Lower lobe of right lung (tissue), 2 donors: Measurements from ENCODE around the gene MAPK1. TPM values are rescaled to one million over a fixed set of nuclear protein-coding genes. Genes with fewer than 3 reads are reported as not detected.

Source experiments
- ATAC-seq, 2 donors: fragments of 200-7000 bp; cut with Tn5 transposase; one replicate each; pipeline ENCODE4 v1.9.1; 2020 to 2022; ENCODE audit warnings: mild to moderate bottlenecking in 2 of 2, moderate library complexity in 2 of 2
- DNase-seq: peaks from one replicate; pipeline ENCODE4 v3.0.0-alpha.2; 2020
- H3K27ac ChIP-seq: fragments of 200-600 bp; one replicate; pipeline ENCODE4 v1.8.0; 2022
- H3K27me3 ChIP-seq: fragments of 200-600 bp; one replicate; pipeline ENCODE4 v1.8.0; 2022; ENCODE audit warnings: low read depth
- H3K36me3 ChIP-seq: fragments of 200-600 bp; one replicate; pipeline ENCODE4 v1.8.0; 2022; ENCODE audit warnings: mild to moderate bottlenecking
- H3K4me1 ChIP-seq: fragments of 200-600 bp; one replicate; pipeline ENCODE4 v1.8.0; 2022
- H3K4me3 ChIP-seq: fragments of 200-600 bp; one replicate; pipeline ENCODE4 v1.8.0; 2022; ENCODE audit warnings: mild to moderate bottlenecking
- H3K9me3 ChIP-seq: fragments of 200-600 bp; one replicate; pipeline ENCODE4 v1.8.0; 2022
- intact Hi-C: fragments of 100-400 bp; cut with DNase I; formaldehyde crosslinking; loops from one replicate; pipeline ENCODE4 v1.11.0; 2022
- total RNA-seq: library from RNA; stranded (reverse); fragmentation: NEBNext Ultra II Directional; extraction: Animal tissue kit (Norgen Biotek cat#: 25700); gene quantifications from one replicate; pipeline ENCODE4 v1.2.1, GENCODE V29; 2021
- TF ChIP-seq, protein P1 (sequence below): fragments of 200-600 bp; IDR thresholded peaks from one replicate; pipeline ENCODE4 v1.8.0; 2022; ENCODE audit warnings: antibody characterized with exemption, mild to moderate bottlenecking
- donor health status: DM: no; HTN: yes; CAD: no; lungs with severe emphysema.

Gene MAPK1
- total RNA-seq, 1 donor from 2014 or later = 146 TPM

DNA sequence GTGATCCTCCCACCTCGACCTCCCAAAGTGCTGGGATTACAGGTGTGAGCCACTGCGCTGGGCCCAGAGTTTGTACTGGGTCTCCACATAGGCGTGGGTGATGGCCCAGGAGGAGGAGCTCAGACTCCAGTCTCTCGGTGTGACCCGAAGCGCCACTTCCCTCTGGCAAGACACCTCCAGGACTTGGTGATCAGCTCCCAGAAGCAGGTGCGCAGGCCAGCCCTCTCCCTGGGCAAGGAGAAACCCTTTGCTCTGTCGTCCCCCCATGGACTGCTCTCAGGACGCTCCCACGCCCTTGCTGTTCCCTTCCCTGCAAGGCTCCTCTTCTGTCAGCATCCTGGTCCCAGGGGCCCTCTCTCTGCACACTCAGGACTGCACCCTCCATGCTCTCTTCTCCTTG lies 126.4 kb downstream of the MAPK1 start:
- no peak overlapping the region for H3K27ac ChIP-seq
- H3K36me3 ChIP-seq = no peaks in the 10 kb centered on the region
- no peaks in the 10 kb centered on the region for H3K9me3 ChIP-seq
- no peak for DNase-seq
- H3K27me3 ChIP-seq = no peaks in the 10 kb centered on the region
- ATAC-seq = no peak
- peaks cover 4% of the 10 kb centered on the region for H3K4me1 ChIP-seq
- H3K4me3 ChIP-seq = no peak overlapping the region
- intact Hi-C loops = no loop called here
- TF ChIP-seq, protein P1, sequence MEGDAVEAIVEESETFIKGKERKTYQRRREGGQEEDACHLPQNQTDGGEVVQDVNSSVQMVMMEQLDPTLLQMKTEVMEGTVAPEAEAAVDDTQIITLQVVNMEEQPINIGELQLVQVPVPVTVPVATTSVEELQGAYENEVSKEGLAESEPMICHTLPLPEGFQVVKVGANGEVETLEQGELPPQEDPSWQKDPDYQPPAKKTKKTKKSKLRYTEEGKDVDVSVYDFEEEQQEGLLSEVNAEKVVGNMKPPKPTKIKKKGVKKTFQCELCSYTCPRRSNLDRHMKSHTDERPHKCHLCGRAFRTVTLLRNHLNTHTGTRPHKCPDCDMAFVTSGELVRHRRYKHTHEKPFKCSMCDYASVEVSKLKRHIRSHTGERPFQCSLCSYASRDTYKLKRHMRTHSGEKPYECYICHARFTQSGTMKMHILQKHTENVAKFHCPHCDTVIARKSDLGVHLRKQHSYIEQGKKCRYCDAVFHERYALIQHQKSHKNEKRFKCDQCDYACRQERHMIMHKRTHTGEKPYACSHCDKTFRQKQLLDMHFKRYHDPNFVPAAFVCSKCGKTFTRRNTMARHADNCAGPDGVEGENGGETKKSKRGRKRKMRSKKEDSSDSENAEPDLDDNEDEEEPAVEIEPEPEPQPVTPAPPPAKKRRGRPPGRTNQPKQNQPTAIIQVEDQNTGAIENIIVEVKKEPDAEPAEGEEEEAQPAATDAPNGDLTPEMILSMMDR = no peak

DNA sequence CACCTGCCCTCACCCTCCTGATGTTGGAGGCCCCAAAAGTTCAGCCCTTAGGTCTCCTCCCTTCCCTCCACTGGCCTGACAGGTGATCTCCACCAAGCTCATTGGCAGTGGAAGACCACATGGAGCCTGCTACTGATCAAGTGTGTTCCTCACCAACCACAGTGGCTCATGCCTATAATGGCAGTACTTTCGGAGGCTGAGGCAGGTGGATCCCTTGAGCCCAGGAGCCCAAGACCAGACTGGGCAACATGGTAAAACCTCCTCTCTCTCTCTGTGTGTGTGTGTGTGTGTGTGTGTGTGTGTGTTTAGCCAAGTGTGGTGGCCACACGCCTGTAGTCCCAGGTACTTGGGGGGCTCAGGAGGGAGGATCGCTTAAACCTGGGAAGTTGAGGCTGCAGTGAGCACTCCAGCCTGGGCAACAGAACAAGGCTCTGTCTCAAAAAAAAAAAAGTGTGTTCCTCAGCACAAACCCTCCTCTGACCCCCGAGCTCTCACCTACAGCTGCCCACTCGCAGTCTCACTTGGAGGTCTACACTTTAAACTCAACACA lies 127.5 kb downstream of the MAPK1 start:
- Histone ChIP-seq H3K4me1 (peaks cover 5% of the 10 kb centered on the region), H3K27me3 (no peaks in the 10 kb centered on the region), H3K27ac (no peak overlapping the region), H3K4me3 (no peak overlapping the region), H3K36me3 (no peaks in the 10 kb centered on the region), H3K9me3 (no peaks in the 10 kb centered on the region)
- intact Hi-C loops = no loop called here
- no peak for DNase-seq
- no peak for ATAC-seq
- TF ChIP-seq, protein P1 = no peak

GRCh38 chr22:21738966-21739365 lies 128.5 kb downstream of the MAPK1 start:
- TF ChIP-seq, protein P1 = no peak
- no peak overlapping the region for H3K27ac ChIP-seq
- no peak overlapping the region for H3K4me3 ChIP-seq
- no peak for DNase-seq
- H3K4me1 ChIP-seq = peaks cover 12% of the 10 kb centered on the region
- no peaks in the 10 kb centered on the region for H3K27me3 ChIP-seq
- intact Hi-C loops = no loop called here
- no peaks in the 10 kb centered on the region for H3K9me3 ChIP-seq
- ATAC-seq = no peak
- H3K36me3 ChIP-seq = no peaks in the 10 kb centered on the region

GRCh38 chr22:21738081-21738480 lies 129.4 kb downstream of the MAPK1 start:
- intact Hi-C loops = no loop called here
- TF ChIP-seq, protein P1 = no peak
- H3K4me3 ChIP-seq = no peak overlapping the region
- H3K4me1 ChIP-seq = peaks cover 12% of the 10 kb centered on the region
- DNase-seq = no peak
- no peaks in the 10 kb centered on the region for H3K27me3 ChIP-seq
- no peaks in the 10 kb centered on the region for H3K36me3 ChIP-seq
- no peaks in the 10 kb centered on the region for H3K9me3 ChIP-seq
- no peak for ATAC-seq
- no peak overlapping the region for H3K27ac ChIP-seq

- DNase-seq (no peak), ATAC-seq (no peak)
- no peaks in the 10 kb centered on the region for H3K9me3 ChIP-seq
- H3K36me3 ChIP-seq = no peaks in the 10 kb centered on the region
- TF ChIP-seq, protein P1 = no peak
- intact Hi-C loops = no loop called here
- H3K4me3 ChIP-seq = no peak overlapping the region
- peaks cover 12% of the 10 kb centered on the region for H3K4me1 ChIP-seq
- H3K27me3 ChIP-seq = no peaks in the 10 kb centered on the region
- no peak overlapping the region for H3K27ac ChIP-seq
Measured at GRCh38 chr22:21736948-21737347, 130.5 kb downstream of the MAPK1 start.
